ENCODE measurements around the gene ST14.
"Not testable (repeated sequence)": the region's sequence is repeated elsewhere in the genome, so short reads cannot be mapped to it uniquely, and the experiment has no call there.

The ST14 gene

DNA sequence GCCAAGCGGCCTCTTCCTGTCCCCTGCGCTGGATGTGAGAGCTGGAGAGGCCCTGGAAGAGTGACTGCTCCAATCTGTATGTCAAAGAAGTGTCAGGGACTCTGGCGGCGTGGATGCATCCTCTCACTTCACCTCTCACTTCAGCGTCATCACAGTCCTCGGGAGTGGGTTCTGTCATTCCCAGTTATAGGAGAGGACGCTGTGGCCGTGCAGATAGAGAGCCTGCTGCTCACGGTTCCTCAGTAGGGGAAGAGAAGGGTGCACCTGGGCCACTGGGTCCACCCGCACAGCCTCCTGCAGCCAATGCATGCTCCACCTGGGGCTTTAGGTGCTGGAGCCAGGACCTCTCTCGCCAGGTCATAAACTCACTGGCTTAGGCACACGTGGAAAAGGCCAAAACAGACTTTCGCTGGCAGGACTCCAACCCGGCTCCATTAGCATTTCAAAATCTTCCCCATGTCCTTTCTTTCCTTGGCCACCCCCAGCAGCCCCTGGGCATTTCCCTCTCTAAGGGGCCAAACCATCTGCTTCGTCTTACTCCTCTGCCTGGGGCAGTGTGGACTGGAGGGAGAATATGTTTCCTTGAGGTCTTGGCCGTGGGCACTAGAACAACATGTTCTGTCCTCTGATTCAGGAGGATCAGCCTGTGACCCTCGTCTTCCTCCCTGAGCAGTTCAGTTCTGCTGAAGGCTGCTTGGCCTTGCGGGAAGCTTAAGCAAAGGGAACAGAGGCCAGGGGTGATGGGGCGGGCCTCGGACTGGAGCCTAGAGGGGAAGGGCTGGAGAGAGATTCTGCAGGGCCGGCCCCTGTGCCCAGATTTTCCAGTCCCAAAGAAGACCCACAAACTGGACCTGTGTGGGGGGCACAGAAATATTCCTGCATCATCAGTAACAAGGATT is 57.8 kb downstream of the ST14 start:
- no peak overlapping the region for H3K27ac ChIP-seq
- TF ChIP-seq, protein P1, sequence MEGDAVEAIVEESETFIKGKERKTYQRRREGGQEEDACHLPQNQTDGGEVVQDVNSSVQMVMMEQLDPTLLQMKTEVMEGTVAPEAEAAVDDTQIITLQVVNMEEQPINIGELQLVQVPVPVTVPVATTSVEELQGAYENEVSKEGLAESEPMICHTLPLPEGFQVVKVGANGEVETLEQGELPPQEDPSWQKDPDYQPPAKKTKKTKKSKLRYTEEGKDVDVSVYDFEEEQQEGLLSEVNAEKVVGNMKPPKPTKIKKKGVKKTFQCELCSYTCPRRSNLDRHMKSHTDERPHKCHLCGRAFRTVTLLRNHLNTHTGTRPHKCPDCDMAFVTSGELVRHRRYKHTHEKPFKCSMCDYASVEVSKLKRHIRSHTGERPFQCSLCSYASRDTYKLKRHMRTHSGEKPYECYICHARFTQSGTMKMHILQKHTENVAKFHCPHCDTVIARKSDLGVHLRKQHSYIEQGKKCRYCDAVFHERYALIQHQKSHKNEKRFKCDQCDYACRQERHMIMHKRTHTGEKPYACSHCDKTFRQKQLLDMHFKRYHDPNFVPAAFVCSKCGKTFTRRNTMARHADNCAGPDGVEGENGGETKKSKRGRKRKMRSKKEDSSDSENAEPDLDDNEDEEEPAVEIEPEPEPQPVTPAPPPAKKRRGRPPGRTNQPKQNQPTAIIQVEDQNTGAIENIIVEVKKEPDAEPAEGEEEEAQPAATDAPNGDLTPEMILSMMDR (conservative IDR thresholded peaks at IDR 0.05) = no peak

DNA sequence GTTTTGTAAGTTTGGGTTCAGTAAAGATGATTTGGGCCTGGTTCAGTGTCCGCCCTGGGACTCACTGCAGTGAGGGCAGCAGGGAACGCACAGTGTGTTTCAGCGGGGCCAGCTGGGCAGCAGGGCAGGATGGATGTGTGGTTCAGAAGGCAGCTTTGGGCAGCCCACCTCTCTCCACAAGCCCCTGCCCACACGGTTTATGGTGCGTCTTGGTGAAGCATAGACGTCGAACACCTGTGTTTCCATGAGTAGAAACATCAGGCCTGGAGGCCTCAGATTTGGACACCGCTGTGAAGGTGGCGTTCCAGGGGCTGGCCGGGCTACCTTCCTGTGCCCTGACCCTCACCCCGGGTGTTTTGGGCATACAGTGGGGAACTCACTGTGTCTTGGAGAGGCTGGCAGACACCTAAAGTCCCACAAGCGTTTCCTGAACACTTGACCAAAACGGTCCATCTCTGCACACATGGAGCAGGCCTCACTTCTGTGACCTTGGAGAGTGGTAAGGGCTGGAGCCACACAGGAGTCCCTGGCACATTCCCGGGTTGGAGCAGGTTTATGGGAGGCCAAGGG is 59.0 kb downstream of the ST14 start:
- no peak overlapping the region for H3K27ac ChIP-seq
- TF ChIP-seq, protein P1 (conservative IDR thresholded peaks at IDR 0.05) = no peak

GRCh38 chr11:130219148-130219547 is 59.6 kb downstream of the ST14 start:
- H3K27ac ChIP-seq = no peak overlapping the region
- TF ChIP-seq, protein P1 (conservative IDR thresholded peaks at IDR 0.05) = no peak

DNA sequence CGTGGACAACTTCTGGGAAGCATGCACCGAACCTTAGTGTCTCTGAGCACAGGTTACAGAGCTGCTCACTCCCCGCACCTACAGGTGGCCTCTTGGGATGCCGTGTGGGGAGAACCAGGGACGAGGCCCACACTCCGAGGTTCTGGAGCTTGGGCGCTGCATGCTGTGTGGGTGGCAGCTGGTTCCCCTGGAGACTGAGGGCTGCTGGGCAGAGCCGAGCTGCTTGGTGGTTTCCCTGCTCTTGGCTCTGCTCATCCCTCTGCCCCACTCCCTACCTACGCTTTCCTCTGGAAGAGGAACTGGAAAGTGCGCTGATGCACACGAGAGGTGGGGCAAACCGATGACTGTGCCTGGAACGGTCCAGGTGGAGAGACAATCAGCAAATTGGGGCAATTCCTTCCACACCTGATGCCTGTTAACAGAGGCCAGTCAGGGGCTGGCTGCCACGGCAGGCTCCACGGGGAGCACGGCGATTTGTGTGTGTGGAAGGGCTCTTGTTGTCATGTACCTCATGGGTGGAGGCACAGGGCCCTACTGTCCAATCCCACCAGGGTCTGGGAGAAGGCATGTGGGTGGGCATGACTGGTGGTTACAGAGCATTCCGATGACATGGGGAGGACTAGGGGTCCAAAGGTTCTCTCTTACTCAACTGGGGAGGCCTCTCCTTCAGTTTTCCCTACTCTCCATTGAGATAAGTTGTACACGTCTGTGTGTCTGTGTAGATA is 60.9 kb downstream of the ST14 start:
- TF ChIP-seq, protein P1 (conservative IDR thresholded peaks at IDR 0.05) = no peak
- no peak overlapping the region for H3K27ac ChIP-seq

- TF ChIP-seq, protein P1 (conservative IDR thresholded peaks at IDR 0.05) = no peak
- no peak overlapping the region for H3K27ac ChIP-seq
These were observed 63.8 kb downstream of the ST14 start for GRCh38 chr11:130223291-130223971.

DNA sequence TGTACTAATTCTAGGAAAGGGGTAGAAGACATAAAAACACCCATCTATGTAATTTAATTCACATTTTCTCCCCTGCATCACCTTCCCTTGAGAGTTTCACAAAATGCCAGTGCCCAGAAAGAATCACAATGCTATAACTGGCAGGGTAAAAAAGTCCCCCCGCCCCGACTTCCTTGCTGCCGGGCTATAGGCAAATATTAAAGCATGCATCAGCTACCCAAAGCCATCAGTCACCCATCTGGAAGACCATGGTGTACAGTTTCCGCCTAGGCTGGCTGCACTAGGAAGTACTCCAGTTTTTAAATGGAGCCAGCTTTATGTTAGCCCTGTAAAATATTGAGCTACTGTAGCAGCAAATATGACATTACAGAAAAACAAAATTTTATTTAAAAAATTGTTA is 67.8 kb downstream of the ST14 start:
- TF ChIP-seq, protein P1 (conservative IDR thresholded peaks at IDR 0.05) = no peak
- H3K27ac ChIP-seq = no peak overlapping the region

- not testable (repeated sequence) for H3K27ac ChIP-seq
These were observed 73.9 kb downstream of the ST14 start for GRCh38 chr11:130233486-130233885.

- H3K27ac ChIP-seq = not testable (repeated sequence)
These were observed 74.3 kb downstream of the ST14 start for GRCh38 chr11:130233888-130234287.
